ENCODE results near the gene FILIP1L.

DNA sequence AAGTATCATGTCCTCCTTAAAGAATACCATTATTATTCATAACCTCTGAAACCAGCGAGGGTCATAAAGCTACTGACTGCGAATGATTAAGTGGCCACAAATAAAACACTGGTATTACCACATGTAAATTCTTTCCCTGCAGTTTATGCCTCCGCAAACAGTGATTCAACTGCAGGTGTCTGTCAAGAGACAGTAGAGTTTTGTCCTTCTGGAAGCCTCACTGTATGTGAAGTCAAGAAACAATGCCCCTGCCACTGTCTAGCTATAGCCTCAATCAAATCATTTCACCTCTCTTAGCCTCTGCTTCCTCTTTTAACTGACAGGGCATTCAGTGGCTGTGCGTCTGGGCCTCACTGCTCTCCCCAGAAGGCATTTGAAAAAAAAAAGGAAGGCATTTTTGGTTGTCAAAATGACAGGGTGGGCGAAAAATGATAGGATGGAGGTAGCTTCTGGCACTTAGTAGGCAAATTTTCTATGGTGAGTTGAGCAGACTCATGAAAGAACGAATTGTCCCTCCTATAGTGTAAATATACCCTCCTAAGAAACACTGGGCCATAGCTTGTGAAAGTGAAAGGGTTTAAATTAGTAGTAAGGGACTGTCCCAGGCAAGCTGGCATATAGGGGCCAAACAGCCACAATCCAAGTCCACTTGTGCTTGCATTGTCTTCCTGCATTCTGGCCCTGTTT is 66.7 kb downstream of the FILIP1L start:
- TF ChIP-seq POLR2AphosphoS5 (IDR thresholded peaks at IDR 0.05; ENCODE audit: low read depth, low read length) (no peak), SIN3A (IDR thresholded peaks at IDR 0.05; ENCODE audit: borderline replicate concordance, insufficient read depth, low read length) (no peak)
